Naive B cell (primary cell): ENCODE results near the gene RGPD5. TPM values are rescaled to one million over a fixed set of nuclear protein-coding genes. Genes with fewer than 3 reads are reported as not detected.
"Not testable (repeated sequence)": the region's sequence is repeated elsewhere in the genome, so short reads cannot be mapped to it uniquely, and the experiment has no call there.

Experiments
- ATAC-seq, 2 donors: fragments of 150-1000 bp; cut with Tn5 transposase; 2 replicates each; pipeline ENCODE4 v1.10.0; 2021; ENCODE audit warnings: low read depth in 2 of 2, mild to moderate bottlenecking in 2 of 2, moderate library complexity in 2 of 2
- DNase-seq: peaks from one replicate; pipeline ENCODE4 v3.0.0; 2022
- H3K27ac Mint-ChIP-seq, 6 donors: one replicate each; pipeline ENCODE4 v1.8.0; 2020 to 2022; ENCODE audit warnings: mild to moderate bottlenecking in 6 of 6, mixed read lengths in 6 of 6, moderate library complexity in 5 of 6, inconsistent platforms in 2 of 6
- H3K27me3 Mint-ChIP-seq, 3 donors: one replicate each; pipeline ENCODE4 v1.8.0; 2021 to 2022; ENCODE audit warnings: mixed read lengths in 3 of 3, mild to moderate bottlenecking in 1 of 3
- H3K36me3 Mint-ChIP-seq, 2 donors: one replicate each; pipeline ENCODE4 v1.8.0; 2020 to 2022; ENCODE audit warnings: mixed read lengths in 2 of 2, inconsistent platforms in 1 of 2, mild to moderate bottlenecking in 1 of 2
- H3K4me1 Mint-ChIP-seq, 3 donors: one replicate each; pipeline ENCODE4 v1.8.0; 2020 to 2022; ENCODE audit warnings: mixed read lengths in 3 of 3, inconsistent platforms in 1 of 3, mild to moderate bottlenecking in 1 of 3, moderate library complexity in 1 of 3
- H3K4me3 Mint-ChIP-seq, 8 donors: one replicate each; pipeline ENCODE4 v1.8.0; 2020 to 2022; ENCODE audit warnings: mild to moderate bottlenecking in 8 of 8, mixed read lengths in 8 of 8, moderate library complexity in 8 of 8, inconsistent platforms in 2 of 8
- H3K9me3 Mint-ChIP-seq, 7 donors: one replicate each; pipeline ENCODE4 v1.8.0; 2020 to 2022; ENCODE audit warnings: mixed read lengths in 7 of 7, mild to moderate bottlenecking in 5 of 7, inconsistent platforms in 2 of 7, moderate library complexity in 1 of 7
- polyA plus RNA-seq, 6 donors: library from polyadenylated mRNA; unstranded; fragments of 300-500 nt; fragmentation: Illumina TruSeq; gene quantifications; one replicate each; pipeline ENCODE4 v1.2.3, GENCODE V29; 2021; ENCODE audit warnings: low read depth in 6 of 6

RGPD5 gene
- 10 to 100 TPM in 1 of 6 donors, 1 to 10 TPM in 5; 3.6 to 12.2 (median 4.9) TPM for polyA plus RNA-seq

DNA sequence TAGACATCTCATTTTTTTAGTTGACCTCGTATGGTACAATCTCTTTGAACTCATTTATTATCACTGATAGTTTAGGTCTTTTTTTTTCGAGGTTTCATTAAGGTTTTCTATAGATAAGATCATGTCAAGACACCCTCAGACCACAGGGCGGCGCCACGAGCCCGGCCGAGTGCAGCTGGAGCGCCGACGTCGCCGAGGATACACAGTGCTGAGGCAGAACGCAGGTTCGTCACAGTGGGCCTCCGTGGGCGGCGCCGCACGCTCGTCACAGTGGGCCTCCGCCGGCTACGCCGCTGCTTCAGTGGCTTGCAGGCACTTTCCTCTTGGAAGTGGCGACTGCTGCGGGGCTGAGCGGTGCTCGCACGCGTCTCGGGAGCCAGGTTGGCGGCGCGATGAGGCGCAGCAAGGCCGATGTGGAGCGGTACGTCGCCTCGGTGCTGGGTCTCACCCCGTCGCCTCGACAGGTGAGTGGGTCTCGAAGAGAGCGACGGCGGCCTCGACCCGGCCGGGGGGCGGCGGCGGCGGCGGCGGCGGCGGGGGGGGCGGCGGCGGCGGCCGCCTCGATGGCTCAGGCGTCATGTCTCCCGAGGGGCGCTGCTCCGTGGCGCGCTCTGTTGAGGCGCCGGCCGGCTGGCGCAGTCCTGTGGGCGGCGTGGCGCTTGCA lies at the start of gene RGPD5:
Gene RGPD5 (plus strand): TSS at position 232 of the 664 bp plus-strand sequence. CDS start 161 bp downstream, at position 393.
- not testable (repeated sequence) for H3K4me1 Mint-ChIP-seq, H3K36me3 Mint-ChIP-seq, H3K27me3 Mint-ChIP-seq, DNase-seq, H3K9me3 Mint-ChIP-seq, H3K4me3 Mint-ChIP-seq, H3K27ac Mint-ChIP-seq
- ATAC-seq, result peak; percentile 99

- not testable (repeated sequence) for H3K36me3 Mint-ChIP-seq, H3K9me3 Mint-ChIP-seq, ATAC-seq, H3K4me3 Mint-ChIP-seq, H3K4me1 Mint-ChIP-seq, H3K27ac Mint-ChIP-seq, DNase-seq, H3K27me3 Mint-ChIP-seq
Measured at GRCh38 chr2:109751572-109751971, 42.5 kb upstream of the RGPD5 start.

- H3K36me3 Mint-ChIP-seq, H3K4me1 Mint-ChIP-seq, H3K27me3 Mint-ChIP-seq, ATAC-seq, DNase-seq, H3K9me3 Mint-ChIP-seq, H3K4me3 Mint-ChIP-seq, H3K27ac Mint-ChIP-seq: not testable (repeated sequence)
Measured at GRCh38 chr2:109757163-109757824, 36.8 kb upstream of the RGPD5 start.

DNA sequence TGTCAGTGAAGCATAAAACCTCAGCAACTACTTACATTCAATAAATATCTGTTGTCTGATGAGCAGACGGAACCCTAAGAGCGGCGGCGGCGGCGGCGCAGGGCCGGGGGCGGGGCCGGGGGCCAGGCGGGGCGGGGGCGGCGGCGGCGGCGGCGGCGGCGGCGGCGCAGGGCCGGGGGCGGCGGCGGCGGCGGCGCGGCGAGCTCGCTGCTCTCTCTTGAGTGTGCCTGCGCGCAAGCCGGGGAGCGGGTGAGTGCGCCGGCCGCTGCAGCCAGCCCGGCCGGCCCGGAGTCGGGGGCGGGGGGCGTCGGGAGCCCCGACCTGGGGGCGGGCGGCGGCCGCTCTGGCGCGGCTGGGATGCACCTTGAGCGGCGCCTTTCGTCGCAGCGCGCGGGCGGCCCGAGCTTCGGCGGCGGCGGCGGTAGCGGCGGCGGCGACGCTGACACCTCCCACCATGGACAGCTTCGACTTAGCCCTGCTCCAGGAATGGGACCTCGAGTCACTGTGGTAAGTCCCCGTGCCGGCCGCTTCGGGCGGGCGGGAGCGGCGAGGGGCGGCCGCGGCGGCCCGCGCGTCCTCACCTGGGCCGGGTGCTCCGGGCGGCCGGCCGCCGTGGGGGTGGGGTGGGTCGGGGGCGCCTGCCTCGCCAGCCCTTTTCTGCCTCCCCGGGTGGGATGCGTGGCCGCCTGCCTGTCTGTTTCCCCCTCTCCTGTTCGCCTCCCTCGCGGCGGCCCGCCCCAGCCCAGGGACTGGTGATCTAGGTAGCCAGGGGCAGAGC lies 33.7 kb upstream of the RGPD5 start:
- H3K9me3 Mint-ChIP-seq, H3K27me3 Mint-ChIP-seq, H3K27ac Mint-ChIP-seq, H3K36me3 Mint-ChIP-seq, DNase-seq, H3K4me1 Mint-ChIP-seq: not testable (repeated sequence)
- ATAC-seq, result peak; percentile 43 to 59
- H3K4me3 Mint-ChIP-seq, result peak overlapping the region in 2 of 8 donors; percentile 50 to 57

GRCh38 chr2:109761043-109761454 lies 33.1 kb upstream of the RGPD5 start:
- ATAC-seq, result peak; percentile 82 to 84
- peak overlapping the region in 2 of 8 donors; percentile 33 to 64 for H3K4me3 Mint-ChIP-seq
- not testable (repeated sequence) for H3K27ac Mint-ChIP-seq, H3K27me3 Mint-ChIP-seq, H3K9me3 Mint-ChIP-seq, DNase-seq, H3K36me3 Mint-ChIP-seq, H3K4me1 Mint-ChIP-seq

- not testable (repeated sequence) for H3K4me1 Mint-ChIP-seq, DNase-seq, H3K27me3 Mint-ChIP-seq, H3K36me3 Mint-ChIP-seq, ATAC-seq, H3K27ac Mint-ChIP-seq, H3K9me3 Mint-ChIP-seq, H3K4me3 Mint-ChIP-seq
Measured at GRCh38 chr2:109761976-109762375, 32.1 kb upstream of the RGPD5 start.

- not testable (repeated sequence) for H3K27me3 Mint-ChIP-seq, H3K4me1 Mint-ChIP-seq, DNase-seq, H3K9me3 Mint-ChIP-seq, H3K4me3 Mint-ChIP-seq, ATAC-seq, H3K27ac Mint-ChIP-seq, H3K36me3 Mint-ChIP-seq
Measured at GRCh38 chr2:109766074-109766473, 28.0 kb upstream of the RGPD5 start.

DNA sequence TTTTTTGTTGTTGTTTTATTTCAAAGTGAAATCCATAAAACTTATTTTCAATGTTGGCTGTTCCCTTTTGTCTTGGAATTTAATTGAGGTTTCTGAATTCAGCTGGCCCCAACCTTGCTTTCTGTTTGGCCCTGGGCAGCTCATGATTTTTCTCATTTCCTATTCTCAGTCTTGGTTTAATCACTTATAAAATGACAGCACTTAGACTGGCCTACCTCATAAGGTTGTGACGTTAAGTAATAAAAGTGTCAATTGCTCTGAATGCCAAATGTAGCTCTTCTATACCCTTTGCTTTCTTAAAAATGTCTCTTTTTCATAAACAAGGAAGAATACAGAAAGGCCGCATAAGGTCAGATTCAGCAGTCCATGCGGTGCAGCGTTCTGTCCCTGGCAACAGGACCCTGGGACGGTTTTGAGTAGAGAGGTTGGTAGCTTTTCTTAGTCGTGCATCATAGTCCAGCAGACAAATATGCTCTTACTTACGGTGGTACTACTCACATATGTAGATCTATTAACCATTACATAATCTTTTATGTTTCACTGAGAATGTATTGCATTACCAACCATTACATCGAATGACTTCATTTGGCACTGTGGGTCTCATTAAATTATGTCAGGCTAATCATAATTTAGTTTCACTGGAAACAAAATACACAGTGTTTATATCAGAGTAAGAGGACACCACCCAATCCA lies 27.1 kb upstream of the RGPD5 start:
- H3K36me3 Mint-ChIP-seq, DNase-seq, H3K4me3 Mint-ChIP-seq, H3K4me1 Mint-ChIP-seq, H3K27ac Mint-ChIP-seq, H3K27me3 Mint-ChIP-seq, ATAC-seq, H3K9me3 Mint-ChIP-seq: not testable (repeated sequence)

- ATAC-seq, DNase-seq, H3K4me3 Mint-ChIP-seq: not testable (repeated sequence)
Measured at GRCh38 chr2:109768934-109769333, 25.2 kb upstream of the RGPD5 start.

DNA sequence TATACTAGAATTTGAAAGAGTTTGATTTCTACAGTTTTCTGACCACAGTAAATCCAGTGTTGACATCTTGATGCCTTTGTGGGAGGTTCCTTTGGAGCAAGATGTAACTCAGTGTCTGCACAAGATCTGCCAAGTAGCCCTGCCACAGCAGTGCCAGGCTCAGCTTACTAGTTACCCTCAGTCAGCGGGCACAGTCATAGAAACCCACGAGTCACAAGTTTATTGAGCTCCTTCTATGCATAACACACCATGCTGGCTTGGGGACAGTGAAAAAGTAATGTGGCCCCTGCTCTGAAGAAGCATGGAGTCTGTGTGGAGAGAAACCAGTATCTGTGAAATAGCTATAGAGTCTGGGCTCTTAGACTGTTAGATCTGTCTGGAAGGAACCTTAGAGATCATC lies 15.0 kb upstream of the RGPD5 start:
- not testable (repeated sequence) for ATAC-seq, H3K27ac Mint-ChIP-seq, H3K36me3 Mint-ChIP-seq

More at GRCh38 chr2:109768934-109769333, 25.2 kb upstream of the RGPD5 start:
- H3K27ac Mint-ChIP-seq, H3K36me3 Mint-ChIP-seq, H3K27me3 Mint-ChIP-seq, H3K4me1 Mint-ChIP-seq, H3K9me3 Mint-ChIP-seq: not testable (repeated sequence)

DNA sequence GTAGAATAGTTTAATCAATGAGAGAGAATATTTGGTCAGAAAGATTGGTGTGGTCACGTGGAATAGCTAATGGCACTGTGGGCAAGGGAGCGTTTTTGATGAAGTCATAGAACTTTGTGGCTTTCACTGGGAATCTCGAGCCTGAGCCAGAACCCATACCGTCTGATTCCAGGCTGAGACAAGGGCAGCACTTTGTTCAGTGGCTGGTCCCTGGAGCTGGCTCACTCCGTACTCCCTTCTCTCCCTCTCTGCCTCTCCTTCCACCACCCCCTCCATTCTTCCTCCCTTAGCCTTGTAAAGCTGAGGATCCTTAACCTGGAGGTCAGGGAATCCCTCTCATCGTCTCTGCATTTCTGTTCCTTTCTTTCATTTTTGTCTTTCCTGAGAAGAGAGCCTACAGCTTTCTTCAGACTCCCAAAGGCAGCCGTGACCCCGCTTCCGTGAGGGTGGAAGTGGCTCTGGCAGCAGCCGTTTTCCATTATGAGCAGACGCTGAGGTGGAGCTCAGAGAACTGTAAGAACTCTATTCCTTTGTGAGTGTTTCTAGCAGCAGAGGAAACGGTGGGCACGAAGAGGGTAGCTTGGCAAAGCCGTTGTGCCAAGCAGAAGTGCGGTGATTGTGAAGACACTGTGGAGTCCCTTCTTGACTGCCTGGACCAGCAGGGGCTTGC lies 12.8 kb upstream of the RGPD5 start:
- ATAC-seq, DNase-seq, H3K4me3 Mint-ChIP-seq, H3K36me3 Mint-ChIP-seq, H3K4me1 Mint-ChIP-seq, H3K9me3 Mint-ChIP-seq, H3K27ac Mint-ChIP-seq, H3K27me3 Mint-ChIP-seq: not testable (repeated sequence)

More for the DNA sequence above, 15.0 kb upstream of the RGPD5 start:
- H3K9me3 Mint-ChIP-seq, H3K4me3 Mint-ChIP-seq, DNase-seq, H3K4me1 Mint-ChIP-seq, H3K27me3 Mint-ChIP-seq: not testable (repeated sequence)

DNA sequence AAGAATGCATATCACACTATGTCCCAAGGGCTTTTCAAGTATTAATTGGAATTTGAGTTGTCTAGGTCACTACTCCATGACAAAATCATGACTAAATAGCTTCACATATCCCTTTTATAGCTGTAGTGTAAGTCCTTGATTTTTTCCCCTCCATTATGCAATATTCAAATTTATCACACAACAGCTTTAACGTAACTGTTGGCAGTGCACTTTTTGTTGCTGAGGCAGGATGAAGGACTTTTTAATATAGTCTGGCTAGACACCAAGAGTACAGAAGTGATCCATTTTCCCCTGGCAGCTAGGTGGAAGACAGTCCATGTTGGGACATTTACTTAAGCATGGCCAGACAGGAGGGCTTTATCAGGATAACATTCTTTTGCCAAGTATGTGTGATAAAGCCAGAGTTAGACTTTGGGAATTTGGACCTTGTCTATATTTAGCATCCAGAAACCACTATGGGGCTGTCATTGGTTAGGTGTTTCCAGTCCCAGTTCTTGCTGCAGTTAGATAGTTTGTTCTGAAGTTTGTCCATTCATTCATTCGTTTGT lies 11.6 kb upstream of the RGPD5 start:
- H3K27ac Mint-ChIP-seq, H3K9me3 Mint-ChIP-seq, DNase-seq, ATAC-seq, H3K36me3 Mint-ChIP-seq, H3K4me1 Mint-ChIP-seq, H3K4me3 Mint-ChIP-seq, H3K27me3 Mint-ChIP-seq: not testable (repeated sequence)
